Measurements from ENCODE around the gene DGKA.

GRCh38 chr12:55997535-55997859, 66.5 kb downstream of the DGKA start:
- no peak for TF ChIP-seq YY1 (IDR thresholded peaks at IDR 0.05; ENCODE audit: insufficient read depth, insufficient read length)
- no peak for TF ChIP-seq SUZ12 (IDR thresholded peaks at IDR 0.05; ENCODE audit: extremely low read depth, insufficient read depth, insufficient read length)

Measured in NT2/D1 (cell line).